ENCODE measurements around the gene MYO9B. TPM values are rescaled to one million over a fixed set of nuclear protein-coding genes. Genes with fewer than 3 reads are reported as not detected.
A peak's percentile ranks its signal among the peaks of the same experiment; 100 is the strongest.

Gene MYO9B
- total and polyA plus RNA-seq, 2 of the 13 experiments (the other 11 are each of a cell fraction or from before 2014, with no cell fraction given) = 18.0 to 18.3 TPM

DNA sequence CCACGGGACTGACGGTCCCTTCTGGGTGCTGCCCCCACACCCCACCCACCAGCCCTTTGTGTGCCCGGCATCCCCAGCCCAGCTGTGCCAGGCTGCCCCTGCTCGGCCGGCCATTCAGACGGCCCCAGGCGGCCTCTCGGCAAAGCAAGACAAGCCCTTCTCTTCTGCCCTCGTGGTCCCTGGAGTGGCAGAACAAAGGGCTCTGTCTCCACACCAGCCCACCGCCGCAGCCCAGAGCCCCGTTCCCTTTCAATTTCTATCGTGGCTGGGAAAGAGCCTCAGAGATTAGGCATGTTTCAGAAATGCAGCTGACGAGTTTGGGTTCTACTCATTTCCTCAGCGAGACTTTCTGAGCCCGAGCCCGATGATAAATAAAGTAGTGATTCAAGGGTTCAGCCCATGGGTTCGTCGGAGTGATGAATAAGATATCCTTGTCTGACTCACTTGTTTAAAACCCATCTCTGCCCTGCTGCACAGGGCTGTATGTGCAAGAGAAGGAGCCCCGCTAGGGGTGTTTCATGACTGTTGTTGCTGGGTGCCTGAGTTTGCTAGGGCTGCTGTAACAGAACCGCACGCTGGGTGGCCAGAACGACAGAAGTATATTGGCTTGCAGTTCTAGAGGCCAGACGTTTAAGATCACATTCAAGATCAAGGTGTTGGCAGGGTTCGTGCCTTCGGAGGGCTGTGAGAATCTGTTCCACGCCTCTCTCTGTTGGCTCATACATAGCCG is 4.3 kb downstream of the MYO9B start (continued):
- TF ChIP-seq RNF2 (conservative IDR thresholded peaks at IDR 0.05; ENCODE audit: low read depth) = no peak
- TF ChIP-seq RARA (CRISPR knock-in tag; IDR thresholded peaks at IDR 0.05) = peak; percentile 51; the same call in 1 of the 2 replicates
- TF ChIP-seq KLF16 (CRISPR knock-in tag; IDR thresholded peaks at IDR 0.05) = no peak
- peak; percentile 56 for TF ChIP-seq FOSL2 (CRISPR knock-in tag; IDR thresholded peaks at IDR 0.05)
- peak; percentile 34; the same call in 1 of the 2 replicates for TF ChIP-seq KMT2B (CRISPR knock-in tag; IDR thresholded peaks at IDR 0.05)
- TF ChIP-seq ZNF530 (CRISPR knock-in tag; IDR thresholded peaks at IDR 0.05; ENCODE audit: low read depth) = no peak
- TF ChIP-seq CEBPB (IDR thresholded peaks at IDR 0.05; ENCODE audit: borderline replicate concordance, low read depth, low read length) = 0 out of 2 replicates have a peak, but pooled peaks have one; percentile 21
- TF ChIP-seq AGO1 (IDR thresholded peaks at IDR 0.05; ENCODE audit: low read depth, low read length, poor library complexity, severe bottlenecking) = no peak
- peak; percentile 81 for TF ChIP-seq SMC3 (IDR thresholded peaks at IDR 0.05; ENCODE audit: low read length)
- no peak for TF ChIP-seq MTA3 (CRISPR knock-in tag; IDR thresholded peaks at IDR 0.05)
- 0 out of 2 replicates have a peak, but pooled peaks have one; percentile 39 for TF ChIP-seq ZNF124 (CRISPR knock-in tag; IDR thresholded peaks at IDR 0.05)
- TF ChIP-seq RAD21 (CRISPR knock-in tag; IDR thresholded peaks at IDR 0.05) = peak; percentile 45
- TF ChIP-seq ZNF501 (CRISPR knock-in tag; IDR thresholded peaks at IDR 0.05) = peak; percentile 78; the same call in 1 of the 2 replicates
- no peak for TF ChIP-seq FOXC1 (CRISPR knock-in tag; IDR thresholded peaks at IDR 0.05; ENCODE audit: borderline replicate concordance)
- TF ChIP-seq PRDM10 (CRISPR knock-in tag; IDR thresholded peaks at IDR 0.05; ENCODE audit: low read depth) = 0 out of 2 replicates have a peak, but pooled peaks have one; percentile 38
- TF ChIP-seq PHF21A (CRISPR knock-in tag; IDR thresholded peaks at IDR 0.05) = peak; percentile 35; the same call in 1 of the 2 replicates
- TF ChIP-seq MYC (CRISPR knock-in tag; IDR thresholded peaks at IDR 0.05; ENCODE audit: borderline replicate concordance) = peak; percentile 58
- peak; percentile 31 for TF ChIP-seq AGO2 (optimal IDR thresholded peaks at IDR 0.05; ENCODE audit: low read depth, low read length)
- TF ChIP-seq NFKB2 (CRISPR knock-in tag; IDR thresholded peaks at IDR 0.05; ENCODE audit: borderline replicate concordance) = no peak
- peak; percentile 34; the same call in 1 of the 2 replicates for TF ChIP-seq SP4 (CRISPR knock-in tag; IDR thresholded peaks at IDR 0.05)
- no peak for TF ChIP-seq ZSCAN25 (CRISPR knock-in tag; IDR thresholded peaks at IDR 0.05)
- no peak for TF ChIP-seq POLR2AphosphoS5 (IDR thresholded peaks at IDR 0.05; ENCODE audit: low read depth, low read length)
- TF ChIP-seq, protein P1, sequence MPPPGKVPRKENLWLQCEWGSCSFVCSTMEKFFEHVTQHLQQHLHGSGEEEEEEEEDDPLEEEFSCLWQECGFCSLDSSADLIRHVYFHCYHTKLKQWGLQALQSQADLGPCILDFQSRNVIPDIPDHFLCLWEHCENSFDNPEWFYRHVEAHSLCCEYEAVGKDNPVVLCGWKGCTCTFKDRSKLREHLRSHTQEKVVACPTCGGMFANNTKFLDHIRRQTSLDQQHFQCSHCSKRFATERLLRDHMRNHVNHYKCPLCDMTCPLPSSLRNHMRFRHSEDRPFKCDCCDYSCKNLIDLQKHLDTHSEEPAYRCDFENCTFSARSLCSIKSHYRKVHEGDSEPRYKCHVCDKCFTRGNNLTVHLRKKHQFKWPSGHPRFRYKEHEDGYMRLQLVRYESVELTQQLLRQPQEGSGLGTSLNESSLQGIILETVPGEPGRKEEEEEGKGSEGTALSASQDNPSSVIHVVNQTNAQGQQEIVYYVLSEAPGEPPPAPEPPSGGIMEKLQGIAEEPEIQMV (CRISPR knock-in tag; IDR thresholded peaks at IDR 0.05; ENCODE audit: low read depth) = no peak
- no peak for TF ChIP-seq ZNF510 (CRISPR knock-in tag; IDR thresholded peaks at IDR 0.05; ENCODE audit: low read depth)
- 0 out of 2 replicates have a peak, but pooled peaks have one; percentile 25 for TF ChIP-seq ZNF691 (CRISPR knock-in tag; IDR thresholded peaks at IDR 0.05; ENCODE audit: borderline replicate concordance, low read depth)
- peak; percentile 25; the same call in 1 of the 2 replicates for TF ChIP-seq POGZ (CRISPR knock-in tag; IDR thresholded peaks at IDR 0.05)
